ENCODE measurements around the gene CACNA2D3.

- no peak for TF ChIP-seq REST (IDR thresholded peaks at IDR 0.05)
- no peak for TF ChIP-seq CTCF (IDR thresholded peaks at IDR 0.05)
- no peak for TF ChIP-seq POLR2A (IDR thresholded peaks at IDR 0.05; ENCODE audit: low read length)
- no peak for TF ChIP-seq NR3C1 (IDR thresholded peaks at IDR 0.05)
- no peak for TF ChIP-seq RAD21 (conservative IDR thresholded peaks at IDR 0.05 in 1 of 2, IDR thresholded peaks at IDR 0.05 in 1 of 2)
- no peak for TF ChIP-seq RCOR1 (IDR thresholded peaks at IDR 0.05; ENCODE audit: low read depth, low read length)
- TF ChIP-seq BCL3 (IDR thresholded peaks at IDR 0.05): no peak
- no peak for TF ChIP-seq EP300 (IDR thresholded peaks at IDR 0.05)
- TF ChIP-seq KDM1A (IDR thresholded peaks at IDR 0.05; ENCODE audit: low read depth): no peak
- TF ChIP-seq GATA3 (IDR thresholded peaks at IDR 0.05; ENCODE audit: borderline replicate concordance): no peak
- no peak for TF ChIP-seq POLR2AphosphoS2 (conservative IDR thresholded peaks at IDR 0.05; ENCODE audit: low read length)
These were observed 359.4 kb downstream of the CACNA2D3 start for GRCh38 chr3:54481606-54482365.

Data from A549 (cell line).